K562 (cell line): Measurements from ENCODE around the gene WNK1.

Experiments used
- ESRRA ChIP-seq: fragments of 450-650 bp; IDR thresholded peaks from 2 replicates; pipeline ENCODE4 v1.6.1; 2014; ENCODE audit warnings: low read depth, mild to moderate bottlenecking, moderate library complexity, borderline replicate concordance
- NR2C1 ChIP-seq, 2 experiments: fragments of 450-650 bp; IDR thresholded peaks; 2 replicates each; pipeline ENCODE4 v1.6.1; 2017; ENCODE audit warnings: mild to moderate bottlenecking in 2 of 2, antibody characterized with exemption in 1 of 2, inconsistent platforms in 1 of 2, missing compliant biosample characterization in 1 of 2, missing genetic modification characterization in 1 of 2
- SMC3 ChIP-seq: conservative IDR thresholded peaks from 2 replicates; pipeline ENCODE4 v1.6.1; 2011; ENCODE audit warnings: low read depth, low read length, improper control_type of control experiment; ENCODE audit not compliant: insufficient read depth

DNA sequence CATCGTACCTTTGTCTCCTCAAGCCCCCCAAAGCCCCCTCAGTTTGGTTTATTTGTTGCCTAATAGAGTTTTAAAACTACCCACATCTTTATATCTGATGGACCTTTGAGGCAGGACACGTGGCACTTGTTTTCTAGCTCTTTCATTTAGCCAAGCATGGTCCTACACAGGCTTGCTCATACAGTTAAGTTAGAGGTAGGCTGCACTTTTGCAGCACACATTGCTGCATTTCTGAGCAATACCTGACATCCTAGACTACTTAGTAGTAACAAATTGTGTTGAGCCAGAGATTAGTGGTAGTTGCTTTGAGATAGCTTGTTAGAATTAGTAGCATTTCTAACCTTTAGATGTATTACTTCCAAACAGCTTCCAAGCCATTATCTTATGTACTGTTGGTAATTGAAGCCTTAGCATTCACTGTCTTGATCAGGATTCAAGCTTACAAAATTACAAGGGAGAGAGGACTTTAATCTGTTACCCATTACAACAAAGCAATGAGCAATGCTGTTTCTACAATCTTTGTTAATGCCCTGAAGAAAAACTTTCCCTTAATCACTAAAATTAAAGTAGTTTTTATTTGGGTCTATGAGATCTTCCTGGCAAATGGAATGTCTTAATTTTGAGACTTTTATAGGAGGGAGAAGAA is 96.6 kb downstream of the WNK1 start:
- TF ChIP-seq ESRRA (no peak), SMC3 (no peak), NR2C1 (IDR thresholded peaks at IDR 0.05) (no peak), NR2C1 (tag; IDR thresholded peaks at IDR 0.05) (no peak)
